ENCODE data around the gene HAPSTR1.
"Not testable (repeated sequence)": the region's sequence is repeated elsewhere in the genome, so short reads cannot be mapped to it uniquely, and the experiment has no call there.

HAPSTR1 gene, protein sequence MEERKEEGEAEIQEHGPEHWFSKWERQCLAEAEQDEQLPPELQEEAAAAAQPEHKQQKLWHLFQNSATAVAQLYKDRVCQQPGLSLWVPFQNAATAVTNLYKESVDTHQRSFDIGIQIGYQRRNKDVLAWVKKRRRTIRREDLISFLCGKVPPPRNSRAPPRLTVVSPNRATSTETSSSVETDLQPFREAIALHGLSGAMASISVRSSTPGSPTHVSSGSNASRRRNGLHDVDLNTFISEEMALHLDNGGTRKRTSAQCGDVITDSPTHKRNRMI

DNA sequence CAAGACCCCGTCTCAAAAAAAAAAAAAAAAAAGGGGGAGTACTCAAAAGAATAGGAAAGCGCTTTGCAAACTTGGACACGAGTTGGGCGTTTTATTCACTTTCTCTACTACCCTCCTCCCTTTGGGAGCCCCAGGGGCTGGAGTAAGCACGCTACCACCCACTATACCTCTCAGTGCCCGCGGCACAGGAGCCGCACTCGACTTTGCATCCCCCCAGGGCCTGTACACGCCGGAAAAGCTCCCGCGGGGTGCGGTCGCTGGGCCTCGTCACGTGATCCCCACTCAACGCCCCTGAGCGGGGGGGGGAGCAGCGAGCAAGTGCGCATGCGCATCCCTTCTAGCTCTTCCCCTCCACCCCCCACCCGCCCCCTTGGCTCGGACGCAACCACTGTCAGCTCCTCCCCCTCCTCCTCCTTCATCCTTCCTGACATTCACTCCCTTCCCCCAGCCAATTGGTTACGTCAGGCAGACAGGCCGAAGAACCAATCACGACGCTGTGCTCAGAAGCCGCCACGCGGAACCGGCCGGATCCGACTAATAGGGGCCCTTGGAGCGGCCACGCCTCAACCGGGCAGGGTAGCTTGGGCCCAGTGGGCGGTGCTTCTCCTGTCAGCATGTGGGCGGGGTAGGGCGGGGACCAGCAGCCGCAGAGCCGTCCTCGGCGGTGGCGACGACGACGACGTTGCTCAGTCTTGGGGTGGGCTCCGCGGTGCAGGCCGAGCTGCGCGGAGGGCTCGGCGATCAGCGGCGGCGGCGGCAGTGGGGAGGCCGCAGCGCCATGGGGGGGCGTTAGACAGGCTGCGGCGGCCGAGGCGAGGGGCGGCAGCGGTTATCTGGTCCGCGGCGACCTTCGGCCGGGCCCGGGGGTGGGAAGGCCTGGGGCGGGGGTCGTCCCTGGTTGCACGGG lies at the start of gene HAPSTR1:
Gene HAPSTR1, plus strand, starts transcription at position 685 of the 907 bp plus-strand sequence. CDS start 401 bp downstream, outside the sequence.
- DNase-seq: peak; percentile 99

DNA sequence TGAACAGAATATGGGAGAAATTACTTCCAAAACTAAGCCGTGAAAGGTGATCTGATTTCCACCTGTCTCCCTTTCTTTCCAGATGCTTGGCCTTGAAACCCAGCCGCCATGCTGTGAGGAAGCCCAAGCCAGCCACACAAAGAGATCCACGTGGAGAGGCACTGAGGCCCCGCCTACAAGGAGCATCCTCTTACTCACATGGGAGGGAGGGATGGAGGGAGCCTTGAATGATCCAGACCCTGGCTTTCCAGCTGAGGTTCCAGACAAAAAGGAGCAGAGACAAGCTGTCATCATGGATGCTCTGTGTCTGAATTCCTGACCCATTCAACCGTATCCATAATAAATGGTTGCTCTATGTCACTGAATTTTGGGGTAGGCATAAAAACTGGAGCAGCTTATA lies 48.9 kb upstream of the HAPSTR1 start:
- DNase-seq: no peak

DNA sequence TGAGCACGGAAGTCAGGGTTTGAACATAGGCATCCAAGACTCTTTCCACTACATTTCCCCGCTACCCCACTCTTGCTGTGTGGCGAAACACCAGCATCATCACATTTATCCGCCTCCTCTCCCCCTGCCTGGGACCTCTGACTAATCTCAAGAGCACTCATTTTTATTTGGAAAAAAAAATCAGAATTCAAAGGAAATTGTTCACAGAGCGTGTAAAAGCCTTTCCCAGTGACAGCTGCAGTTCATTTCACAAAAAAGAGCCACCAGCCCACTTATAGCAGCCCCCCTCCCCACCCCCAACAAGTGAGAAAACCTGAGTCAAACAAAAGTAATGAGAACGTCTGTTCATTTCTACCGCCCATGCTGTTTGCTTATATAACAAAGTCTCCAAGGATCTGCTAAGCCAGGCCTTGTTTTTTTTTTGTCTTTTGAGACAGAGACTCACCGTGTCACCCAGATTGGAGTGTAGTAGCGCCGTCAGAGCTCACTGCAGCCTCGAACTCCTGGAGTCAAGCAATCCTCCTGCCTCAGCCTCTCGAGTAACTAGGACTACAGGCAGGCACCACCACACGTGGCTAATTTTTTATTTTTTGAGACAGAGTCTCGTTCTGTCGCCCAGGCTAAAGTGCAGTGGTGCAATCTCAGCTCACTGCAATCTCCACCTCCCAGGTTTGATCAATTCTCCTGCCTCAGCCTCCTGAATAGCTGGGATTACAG lies 48.3 kb upstream of the HAPSTR1 start:
- no peak for DNase-seq

- not testable (repeated sequence) for DNase-seq
Observed at GRCh38 chr16:9045562-9045961, 45.9 kb upstream of the HAPSTR1 start.

- no peak for DNase-seq
Observed at GRCh38 chr16:9046667-9047055, 44.8 kb upstream of the HAPSTR1 start.

GRCh38 chr16:9047689-9048301 lies 43.6 kb upstream of the HAPSTR1 start:
- peak; percentile 31 to 39 for DNase-seq

- DNase-seq: no peak
Observed at GRCh38 chr16:9048302-9048700, 43.1 kb upstream of the HAPSTR1 start.

DNA sequence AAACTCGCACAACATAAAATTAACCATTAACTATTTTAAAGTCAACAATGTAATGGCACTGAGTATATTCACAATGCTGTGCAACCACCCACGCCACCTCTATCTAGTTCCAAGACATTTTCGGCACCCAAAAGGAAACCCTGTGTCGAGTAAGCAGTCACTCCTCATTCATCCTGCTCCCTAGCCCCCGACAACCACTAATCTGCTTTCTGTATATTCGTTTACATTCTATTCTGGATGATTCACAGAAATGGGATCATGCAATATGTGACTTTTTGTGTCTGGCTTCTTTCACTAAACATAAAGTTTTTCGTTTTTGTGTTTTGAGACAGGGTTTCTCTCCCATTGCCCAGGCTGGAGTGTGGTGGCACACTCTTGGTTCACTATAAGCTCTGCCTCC lies 42.2 kb upstream of the HAPSTR1 start:
- DNase-seq: no peak

- no peak for DNase-seq
Observed at GRCh38 chr16:9050102-9050830, 41.2 kb upstream of the HAPSTR1 start.

DNA sequence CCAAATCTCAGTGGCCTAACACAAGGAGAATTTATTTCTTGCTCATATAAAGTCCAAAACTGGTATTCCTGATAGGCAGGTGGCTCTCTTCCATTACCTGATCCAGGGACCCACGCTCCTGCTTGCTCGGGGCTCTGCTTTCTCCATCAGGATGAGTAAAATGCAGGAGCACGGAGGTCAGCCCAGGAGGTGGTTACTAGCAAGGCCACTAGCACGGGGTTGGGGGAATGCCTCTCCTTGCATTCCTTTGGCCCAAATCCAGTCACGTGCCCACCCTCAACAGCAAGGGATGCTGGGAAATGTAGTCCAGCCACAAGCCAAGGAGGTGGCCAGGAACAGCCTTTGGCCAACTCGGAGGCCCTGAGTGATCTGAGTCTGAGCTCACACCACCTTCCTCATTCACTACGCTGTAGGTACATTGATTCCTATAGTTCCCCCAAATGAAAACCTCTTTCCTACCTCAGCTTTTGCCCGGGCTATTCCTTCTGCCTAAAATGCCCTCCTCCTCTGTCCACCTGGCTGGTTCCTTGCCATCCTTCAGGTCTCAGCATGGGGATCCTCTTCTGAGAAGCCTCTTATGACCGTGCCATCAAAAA lies 38.3 kb upstream of the HAPSTR1 start:
- no peak for DNase-seq

GRCh38 chr16:9054460-9054859 lies 37.0 kb upstream of the HAPSTR1 start:
- DNase-seq: no peak

DNA sequence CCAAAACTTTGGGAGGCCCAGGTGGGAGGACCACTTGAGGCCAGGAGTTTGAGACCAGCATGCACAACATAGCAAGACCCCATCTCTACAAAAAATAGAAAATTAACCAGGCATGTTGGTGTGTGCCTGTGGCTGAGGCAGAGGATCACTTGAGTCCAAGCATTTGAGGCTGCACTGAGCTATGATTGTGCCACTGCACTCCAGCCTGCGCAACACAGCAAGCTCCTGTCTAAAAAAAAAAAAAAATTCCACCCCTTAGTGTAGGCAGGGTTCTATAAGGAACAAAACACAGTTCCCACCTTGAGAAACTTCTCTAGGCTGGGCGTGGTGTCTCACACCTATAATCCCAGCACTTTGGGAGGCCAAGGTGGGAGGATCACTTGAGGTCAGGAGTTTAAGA lies 36.3 kb upstream of the HAPSTR1 start:
- DNase-seq: no peak

DNA sequence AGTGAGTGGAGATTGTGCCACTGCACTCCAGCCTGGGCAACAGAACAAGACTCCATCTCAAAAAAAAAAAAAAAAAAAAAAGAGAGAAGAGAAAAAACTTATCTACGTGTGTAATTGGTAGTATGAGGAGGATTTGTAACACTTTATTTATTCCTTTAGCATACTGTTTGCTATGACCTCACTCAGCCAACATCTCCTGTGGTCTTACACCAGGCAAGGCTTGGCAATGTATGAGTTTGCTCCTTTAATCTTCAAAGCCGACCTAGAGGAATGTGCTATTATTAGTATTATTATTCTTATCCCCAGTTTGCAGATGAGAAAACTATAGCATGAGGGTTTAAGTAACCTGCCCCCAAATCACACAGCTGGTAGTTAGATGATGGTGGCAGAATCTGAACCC lies 35.8 kb upstream of the HAPSTR1 start:
- no peak for DNase-seq

GRCh38 chr16:9056061-9056460 lies 35.4 kb upstream of the HAPSTR1 start:
- DNase-seq: no peak

GRCh38 chr16:9058211-9058610 lies 33.2 kb upstream of the HAPSTR1 start:
- no peak for DNase-seq

DNA sequence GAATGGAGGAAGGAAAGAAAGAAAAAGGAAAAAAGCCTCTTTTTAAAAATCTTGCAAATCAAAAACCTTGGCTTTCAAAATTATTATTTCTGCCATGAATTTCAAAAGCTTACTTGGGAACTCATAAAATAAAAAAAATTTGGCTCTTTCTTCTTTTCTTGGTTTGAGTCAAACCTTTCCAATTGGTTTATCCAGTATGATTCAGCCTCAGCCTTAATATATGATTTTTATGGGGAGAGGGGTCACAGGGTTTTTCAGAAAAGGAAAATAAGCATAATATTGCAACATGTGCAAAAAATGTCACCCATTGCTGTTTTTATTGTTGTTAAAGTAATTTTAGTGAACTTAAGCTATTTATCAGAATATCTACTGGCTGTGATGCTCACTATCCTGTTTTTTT lies 31.2 kb upstream of the HAPSTR1 start:
- no peak for DNase-seq

DNA sequence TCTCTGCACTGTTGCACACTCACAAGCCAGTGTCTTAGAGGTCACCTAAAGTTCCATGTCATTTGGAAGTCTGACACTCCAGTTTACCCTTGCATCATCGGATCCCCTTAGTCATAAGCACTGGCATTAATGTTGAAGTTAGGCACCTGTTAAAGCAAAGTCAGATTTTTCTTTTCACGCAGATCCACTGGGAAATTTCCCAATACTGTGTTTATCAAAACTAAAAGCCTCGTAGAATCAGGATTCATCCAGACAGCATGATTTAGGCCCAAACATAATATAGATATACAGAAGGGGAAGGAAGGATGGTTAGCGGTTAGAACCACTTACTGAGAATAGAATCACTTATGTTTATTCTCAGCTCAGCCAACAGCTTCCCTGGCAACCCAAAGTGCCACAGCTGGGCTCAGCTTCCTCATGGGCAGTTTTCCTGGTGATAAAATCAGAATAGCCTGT lies 30.1 kb upstream of the HAPSTR1 start:
- no peak for DNase-seq

DNA sequence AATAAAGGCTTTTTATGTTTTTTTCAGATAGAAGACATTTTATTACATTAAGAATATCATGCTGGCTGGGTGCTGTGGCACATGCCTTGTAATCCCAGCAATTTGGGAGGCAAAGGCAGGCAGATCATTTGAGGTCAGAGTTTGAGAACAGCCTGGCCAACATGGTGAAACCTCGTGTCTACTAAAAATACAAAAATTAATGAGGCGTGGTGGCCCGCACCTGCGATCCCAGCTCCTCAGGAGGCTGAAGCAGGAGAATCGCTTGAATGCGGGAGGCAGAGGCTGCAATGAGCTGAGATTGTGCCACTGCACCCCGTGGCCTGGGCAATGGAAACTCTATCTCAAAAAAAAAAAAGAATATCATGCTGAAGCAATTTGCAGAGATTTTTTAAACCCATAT lies 29.1 kb upstream of the HAPSTR1 start:
- no peak for DNase-seq

- no peak for DNase-seq
Observed at GRCh38 chr16:9065077-9065476, 26.4 kb upstream of the HAPSTR1 start.

DNA sequence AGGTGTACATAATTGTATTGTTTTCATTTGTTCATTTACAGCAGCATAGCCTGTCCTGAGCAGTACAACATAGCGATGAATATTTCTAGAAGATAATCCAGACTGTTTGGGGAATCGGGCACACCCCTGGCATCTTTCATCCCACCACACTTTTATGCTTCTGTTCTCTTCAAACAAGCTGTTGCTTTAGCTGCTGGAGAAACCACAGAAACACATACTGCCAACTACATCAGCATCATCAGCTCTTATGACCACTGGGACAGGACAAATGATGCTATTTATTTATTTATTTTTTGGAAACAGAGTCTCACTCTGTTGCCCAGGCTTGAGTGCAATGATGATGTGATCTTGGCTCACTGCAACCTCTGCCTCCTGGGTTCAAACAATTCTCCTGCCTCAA lies 22.6 kb upstream of the HAPSTR1 start:
- DNase-seq: no peak

GRCh38 chr16:9070254-9070653 lies 21.2 kb upstream of the HAPSTR1 start:
- DNase-seq: no peak

DNA sequence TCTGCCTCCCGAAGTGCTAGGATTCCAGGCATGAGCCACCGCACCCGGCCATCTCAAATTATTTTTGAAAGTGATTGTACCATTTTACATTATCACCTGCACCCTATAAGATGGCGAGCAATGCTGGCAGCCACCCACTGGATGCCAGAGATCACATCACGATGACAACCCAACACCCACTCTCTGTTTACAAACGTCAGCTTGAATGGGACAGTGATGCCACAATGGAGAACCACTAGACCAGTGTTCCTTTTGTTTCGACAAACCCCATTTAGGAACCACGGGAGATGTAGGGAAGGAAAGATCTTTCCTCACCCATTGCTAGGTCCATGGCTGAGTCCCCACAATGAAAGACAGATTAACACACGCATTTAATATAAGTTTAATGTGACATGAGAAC lies 20.1 kb upstream of the HAPSTR1 start:
- no peak for DNase-seq

All from activated CD4-positive, alpha-beta T cell treated with anti-CD3 and anti-CD28 coated beads, Interleukin-2, amount 50 U/mL, for 4 hours (primary cell).